H1 (cell line): ENCODE data around the gene STK32C. TPM values are rescaled to one million over a fixed set of nuclear protein-coding genes. Genes with fewer than 3 reads are reported as not detected.

Experiments used
- CTCF ChIA-PET: fragments of 300-600 bp; sonication (Branson Sonifier 250); formaldehyde crosslinking; loops from one replicate; lab custom pipeline; 2021; ENCODE audit not compliant: partially characterized antibody; lab: Charles Lee
- POLR2A ChIA-PET: fragments of 300-600 bp; sonication (Branson Sonifier 250); formaldehyde crosslinking; loops from one replicate; lab custom pipeline; 2021; ENCODE audit warnings: inconsistent platforms; ENCODE audit not compliant: partially characterized antibody; lab: Charles Lee
- DNase-seq, 2 experiments: peaks; one replicate each; pipeline versions ENCODE4 v3.0.0 to v3.0.0-alpha.2; 2010 to 2022; ENCODE audit warnings: low spot score in 2 of 2, low read depth in 1 of 2, mixed read lengths in 1 of 2
- FAIRE-seq: peaks from 2 replicates; lab custom pipeline; 2011; peaks lifted over from hg19 to GRCh38; lab: Jason Lieb, UNC
- H2AFZ ChIP-seq: 2 replicates; pipeline ENCODE4 v1.8.1; 2012; ENCODE audit warnings: low read length, inconsistent platforms
- H2AK5ac ChIP-seq: 2 replicates; pipeline ENCODE4 v1.6.1; 2013; ENCODE audit warnings: low read depth, low read length
- H2BK120ac ChIP-seq: replicated peaks from 2 replicates; pipeline ENCODE3; 2013; ENCODE audit warnings: low read depth, low read length, inconsistent platforms
- H2BK12ac ChIP-seq: 2 replicates; pipeline ENCODE4 v1.6.1; 2013; ENCODE audit warnings: low read depth, low read length
- H2BK15ac ChIP-seq: 2 replicates; pipeline ENCODE4 v1.6.1; 2013; ENCODE audit warnings: low read length
- H2BK20ac ChIP-seq: 2 replicates; pipeline ENCODE4 v1.6.1; 2013; ENCODE audit warnings: low read length
- H2BK5ac ChIP-seq: 2 replicates; pipeline ENCODE4 v1.6.1; 2013; ENCODE audit warnings: low read depth, low read length
- H3K14ac ChIP-seq: 2 replicates; pipeline ENCODE4 v1.6.1; 2013; ENCODE audit warnings: inconsistent platforms; ENCODE audit not compliant: insufficient read length
- H3K18ac ChIP-seq: 2 replicates; pipeline ENCODE4 v1.6.1; 2013; ENCODE audit warnings: low read length; ENCODE audit errors: extremely low read depth
- H3K23ac ChIP-seq: 2 replicates; pipeline ENCODE4 v1.6.1; 2013; ENCODE audit warnings: inconsistent platforms; ENCODE audit not compliant: insufficient read length
- H3K23me2 ChIP-seq: 2 replicates; pipeline ENCODE4 v1.6.1; 2013; ENCODE audit warnings: low read depth, low read length
- H3K27ac ChIP-seq: 2 replicates; pipeline ENCODE4 v1.6.1; 2011; ENCODE audit warnings: low read depth, low read length, inconsistent platforms
- H3K27me3 ChIP-seq, 4 experiments: replicated peaks in 1 of 4; 1 replicate in 1 of 4; 2 replicates in 3 of 4; pipeline versions ENCODE4 v1.6.1 to v1.8.1; 2011 to 2013; ENCODE audit warnings: low read length in 3 of 4, mild to moderate bottlenecking in 3 of 4, inconsistent platforms in 2 of 4, mixed read lengths in 2 of 4, moderate library complexity in 1 of 4; ENCODE audit not compliant: control insufficient read depth in 3 of 4, insufficient read depth in 3 of 4; ENCODE audit errors: extremely low read depth in 1 of 4
- H3K36me3 ChIP-seq, 4 experiments: 2 replicates each; pipeline versions ENCODE4 v1.6.1 to v1.8.1; 2011 to 2013; ENCODE audit warnings: mild to moderate bottlenecking in 4 of 4, low read length in 3 of 4, moderate library complexity in 2 of 4, control low read depth in 1 of 4, inconsistent platforms in 1 of 4; ENCODE audit not compliant: insufficient read depth in 4 of 4, control insufficient read depth in 2 of 4
- H3K4ac ChIP-seq: replicated peaks from 2 replicates; pipeline ENCODE3; 2013; ENCODE audit warnings: low read length, low read depth, mixed read lengths, inconsistent platforms; ENCODE audit not compliant: insufficient read length
- H3K4me1 ChIP-seq, 4 experiments: replicated peaks in 1 of 4; 1 replicate in 1 of 4; 2 replicates in 3 of 4; pipeline versions ENCODE4 v1.6.1 to v1.8.1; 2011 to 2013; ENCODE audit warnings: low read length in 3 of 4, inconsistent platforms in 2 of 4, mixed read lengths in 1 of 4; ENCODE audit not compliant: insufficient read depth in 4 of 4, control insufficient read depth in 3 of 4
- H3K4me2 ChIP-seq, 2 experiments: 2 replicates each; pipeline versions ENCODE4 v1.6.1 to v1.8.1; 2011 to 2013; ENCODE audit warnings: low read depth in 2 of 2, low read length in 2 of 2, control low read depth in 1 of 2, inconsistent platforms in 1 of 2, mild to moderate bottlenecking in 1 of 2; ENCODE audit not compliant: insufficient read depth in 1 of 2
- H3K4me3 ChIP-seq, 4 experiments: fragments of 200-600, 300-600 bp in 1 of 4; sonication (generic), shearing (Covaris generic), sonication (Bioruptor Twin) in 1 of 4; 2 replicates each; pipeline versions ENCODE4 v1.5.1 to v1.8.1; 2011 to 2016; ENCODE audit warnings: low read length in 4 of 4, low read depth in 3 of 4, control low read depth in 2 of 4, inconsistent platforms in 2 of 4, mild to moderate bottlenecking in 2 of 4, mixed read lengths in 1 of 4, moderate library complexity in 1 of 4; ENCODE audit not compliant: insufficient read depth in 2 of 4; ENCODE audit errors: extremely low read depth in 1 of 4
- H3K56ac ChIP-seq: replicated peaks from 2 replicates; pipeline ENCODE3; 2013; ENCODE audit warnings: low read depth, mild to moderate bottlenecking, mixed read lengths, low read length, inconsistent platforms; ENCODE audit not compliant: insufficient read length
- H3K79me1 ChIP-seq: 2 replicates; pipeline ENCODE4 v1.6.1; 2013; ENCODE audit warnings: low read depth, low read length, control low read depth
- H3K79me2 ChIP-seq, 2 experiments: 2 replicates each; pipeline versions ENCODE4 v1.6.1 to v1.8.1; 2012 to 2013; ENCODE audit warnings: low read length in 2 of 2, mild to moderate bottlenecking in 2 of 2, inconsistent platforms in 1 of 2; ENCODE audit not compliant: insufficient read depth in 2 of 2, control insufficient read depth in 1 of 2
- H3K9ac ChIP-seq, 4 experiments: replicated peaks in 1 of 4; 1 replicate in 1 of 4; 2 replicates in 3 of 4; pipeline versions ENCODE4 v1.6.1 to v1.8.1; 2011 to 2013; ENCODE audit warnings: low read depth in 3 of 4, low read length in 3 of 4, control low read depth in 2 of 4, mild to moderate bottlenecking in 2 of 4, moderate library complexity in 2 of 4, inconsistent platforms in 1 of 4; ENCODE audit errors: extremely low read depth in 1 of 4
- H3K9me3 ChIP-seq, 2 experiments: 2 replicates each; pipeline versions ENCODE4 v1.6.1 to v1.8.1; 2012 to 2013; ENCODE audit warnings: mild to moderate bottlenecking in 2 of 2, moderate library complexity in 2 of 2, control low read depth in 1 of 2, inconsistent platforms in 1 of 2, low read depth in 1 of 2, low read length in 1 of 2, mixed read lengths in 1 of 2; ENCODE audit not compliant: insufficient read depth in 2 of 2
- H4K20me1 ChIP-seq, 2 experiments: replicated peaks in 1 of 2; 2 replicates each; pipeline versions ENCODE3 to v1.8.1; 2011 to 2013; ENCODE audit warnings: inconsistent platforms in 2 of 2, low read length in 2 of 2, mild to moderate bottlenecking in 1 of 2; ENCODE audit not compliant: insufficient read depth in 2 of 2, control insufficient read depth in 1 of 2
- H4K5ac ChIP-seq: 2 replicates; pipeline ENCODE4 v1.6.1; 2013; ENCODE audit warnings: low read length, low read depth, mixed read lengths, inconsistent platforms; ENCODE audit not compliant: insufficient read length
- H4K8ac ChIP-seq: 2 replicates; pipeline ENCODE4 v1.8.0; 2013; ENCODE audit warnings: mild to moderate bottlenecking, moderate library complexity, low read length, inconsistent platforms; ENCODE audit not compliant: insufficient read depth; ENCODE audit errors: extremely low read depth
- H4K91ac ChIP-seq: replicated peaks from 2 replicates; pipeline ENCODE3; 2013; ENCODE audit warnings: low read length, mixed read lengths, inconsistent platforms; ENCODE audit not compliant: insufficient read length
- BACH1 ChIP-seq: IDR thresholded peaks from 2 replicates; pipeline ENCODE4 v1.6.1; 2012; ENCODE audit warnings: low read length, improper control_type of control experiment
- CBX8 ChIP-seq: fragments of 300-800, 300-1000 bp; sonication (generic); IDR thresholded peaks from 2 replicates; pipeline ENCODE4 v1.7.1; 2016; ENCODE audit warnings: low read depth, low read length, borderline replicate concordance
- FOSL1 ChIP-seq: IDR thresholded peaks from 2 replicates; pipeline ENCODE4 v1.6.1; 2011; ENCODE audit warnings: mild to moderate bottlenecking, low read depth, low read length, moderate library complexity; ENCODE audit not compliant: insufficient read depth
- PHF8 ChIP-seq: fragments of 200-600 bp; sonication (generic); conservative IDR thresholded peaks from 2 replicates; pipeline ENCODE4 v1.7.1; 2012; ENCODE audit warnings: low read depth, mild to moderate bottlenecking, inconsistent platforms, low read length, moderate library complexity
- SIX5 ChIP-seq: IDR thresholded peaks from 2 replicates; pipeline ENCODE4 v1.6.1; 2011; ENCODE audit warnings: mild to moderate bottlenecking, low read depth, low read length
- WGBS, 2 experiments: shearing (Covaris generic) in 1 of 2; methylation state at CpG; one replicate each; pipeline versions ENCODE4 v1.1.6 to v1.1.7; 2013 to 2015; ENCODE audit warnings: low lambda C conversion rate in 2 of 2, mixed read lengths in 2 of 2, inconsistent platforms in 1 of 2, low coverage in 1 of 2, missing lambda C conversion rate in 1 of 2; ENCODE audit not compliant: insufficient replicate concordance in 2 of 2, insufficient coverage in 1 of 2, insufficient read length in 1 of 2; ENCODE audit errors: extremely low coverage in 1 of 2, missing lambda C conversion rate in 1 of 2; 5-methylcytosine and 5-hydroxymethylcytosine counted together
- polyA plus RNA-seq, 7 experiments: library from polyadenylated mRNA; depleted of rRNA in 3 of 7; stranded (reverse) in 5 of 7; unstranded in 2 of 7; fragments of >200 nt in 5 of 7; fragments of 200-250 nt in 2 of 7; gene quantifications; 1 replicate in 5 of 7; 2 replicates in 1 of 7; 4 replicates in 1 of 7; pipeline versions ENCODE4 v1.2.1 to v1.2.3, GENCODE V29; 2011 to 2013; ENCODE audit warnings: missing spikeins in 2 of 7, mixed read lengths in 2 of 7
- total RNA-seq: library from RNA; stranded (reverse); fragmentation: NEBNext Ultra II Directional; extraction: Animal tissue kit (Norgen Biotek cat#: 25700); gene quantifications from 2 replicates; pipeline ENCODE4 v1.2.1, GENCODE V29; 2021

Gene STK32C
- total and polyA plus RNA-seq, 2 of the 8 experiments (the other 6 are each of a cell fraction or from before 2014, with no cell fraction given) = 10.6 to 15.6 TPM

DNA sequence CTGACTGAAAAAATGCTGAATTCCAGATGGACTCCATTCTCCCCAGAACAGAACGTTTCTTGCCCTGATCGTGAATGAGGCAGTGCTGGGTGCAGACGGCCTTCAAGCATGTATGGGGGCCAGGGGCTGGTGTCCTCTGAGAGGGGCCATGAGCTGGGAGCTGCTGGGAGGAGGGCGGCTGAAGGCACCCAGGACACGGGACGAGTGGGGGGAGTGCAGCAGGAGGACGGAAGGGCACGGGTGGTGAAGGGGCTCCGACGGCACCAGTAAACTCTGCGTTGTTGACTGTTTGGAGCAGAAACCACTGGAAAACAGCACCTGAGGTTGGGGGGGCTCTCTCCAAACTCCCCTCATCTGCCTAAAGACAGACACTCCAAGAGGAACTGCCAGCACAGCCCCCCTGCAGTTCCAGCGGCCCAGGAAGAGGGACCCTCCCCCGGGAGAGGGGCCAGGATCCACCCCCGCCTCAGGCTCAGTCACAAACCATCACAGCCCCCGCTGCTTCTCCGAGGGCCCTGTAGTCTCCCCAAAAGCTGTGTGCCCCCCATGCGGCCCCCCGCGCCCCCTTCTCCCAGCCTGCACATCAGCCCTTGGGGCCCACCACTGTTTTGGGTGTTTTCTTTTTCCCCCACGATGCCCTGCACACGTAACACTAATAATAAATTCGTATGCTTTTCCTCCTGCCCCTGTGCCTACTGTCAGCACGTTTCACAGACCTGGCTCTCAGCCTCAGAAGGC lies 65.5 kb downstream of the STK32C start:
- FAIRE-seq (no peak), DNase-seq (no peak)
- Histone ChIP-seq H2BK5ac (no peak overlapping the region), H3K27ac (no peak overlapping the region; the same call in 1 of the 2 replicates), H3K4me3 (no peak overlapping the region), H3K9me3 (no peaks in the 10 kb centered on the region), H3K27me3 (no peaks in the 10 kb centered on the region), H4K5ac (no peak overlapping the region), H3K79me2 (no peaks in the 10 kb centered on the region), H3K79me1 (no peaks in the 10 kb centered on the region), H3K36me3 (no peaks in the 10 kb centered on the region), H2BK120ac (no peak overlapping the region), H2BK12ac (no peak overlapping the region), H4K91ac (no peak overlapping the region), H3K56ac (no peak overlapping the region), H2BK20ac (no peak overlapping the region), H3K18ac (no peak overlapping the region), H3K23me2 (no peaks in the 10 kb centered on the region), H2AFZ (no peak overlapping the region), H3K23ac (no peak overlapping the region), H3K4me1 (no peaks in the 10 kb centered on the region; a peak in 1 of 7 replicates), H2BK15ac (no peak overlapping the region), H4K20me1 (peaks cover 0 to 4% of the 10 kb centered on the region in 2 experiments), H3K4me2 (no peak overlapping the region), H2AK5ac (no peak overlapping the region), H3K9ac (no peak overlapping the region), H3K4ac (no peak overlapping the region), H4K8ac (no peak overlapping the region; the same call in 1 of the 2 replicates), H3K14ac (no peak overlapping the region)
- ChIA-PET POLR2A (no interaction called here), CTCF (interaction anchor here (0.9 to 1.0 kb wide), 3 partner anchors 10 to 119 kb away, joined by 3 to 4 read pairs (median 3); no protein-coding TSS in a partner anchor)
- WGBS, 2 experiments = 88% methylated on average over 15 of the region's 23 CpGs; no CpG with 5 or more reads in 1 of the 2 experiments
- TF ChIP-seq FOSL1 (no peak), CBX8 (no peak), BACH1 (no peak), PHF8 (no peak), SIX5 (no peak)
